Urothelium cell line (cell line): Measurements from ENCODE around the gene UBE2M.
A peak's percentile ranks its signal among the peaks of the same experiment; 100 is the strongest.
"Not testable (repeated sequence)": the region's sequence is repeated elsewhere in the genome, so short reads cannot be mapped to it uniquely, and the experiment has no call there.

Source experiments
- DNase-seq: peaks from one replicate; pipeline ENCODE4 v3.0.0; 2011; ENCODE audit warnings: low spot score, mixed read lengths
- FAIRE-seq: peaks from 2 replicates; lab custom pipeline; 2011; peaks lifted over from hg19 to GRCh38; lab: Jason Lieb, UNC

UBE2M gene

DNA sequence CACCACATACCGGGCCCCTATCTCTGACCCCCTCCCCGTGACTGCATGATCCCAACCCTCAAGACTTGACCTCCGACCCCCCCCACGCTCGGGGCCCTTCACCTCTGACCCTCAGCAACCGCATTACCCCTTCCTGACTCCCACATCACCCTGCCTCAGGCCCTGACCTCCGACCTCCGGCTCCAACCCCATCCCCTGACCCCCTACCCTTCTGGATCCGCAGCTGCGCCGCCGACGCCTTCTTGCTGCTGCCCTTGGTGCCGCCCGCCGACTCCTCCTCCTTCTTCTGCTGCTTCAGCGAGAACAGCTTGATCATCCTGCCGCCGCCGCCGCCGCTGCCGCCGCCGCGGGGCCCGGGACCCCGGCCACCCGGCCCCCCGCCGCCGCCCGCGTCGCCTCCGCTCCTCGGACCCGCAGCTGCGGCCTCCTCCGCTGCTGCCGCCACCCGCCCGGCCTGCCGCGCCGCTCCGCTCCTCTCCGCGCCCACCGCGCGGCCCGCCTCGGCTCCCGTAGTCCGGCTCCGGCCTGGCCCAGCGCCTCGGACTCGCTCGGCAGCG lies at the start of gene UBE2M:
TSS of gene UBE2M (minus strand) at position 546 of the 557 bp plus-strand sequence. CDS start at position 316, 230 bp downstream.
- DNase-seq, result no peak
- no peak for FAIRE-seq

DNA sequence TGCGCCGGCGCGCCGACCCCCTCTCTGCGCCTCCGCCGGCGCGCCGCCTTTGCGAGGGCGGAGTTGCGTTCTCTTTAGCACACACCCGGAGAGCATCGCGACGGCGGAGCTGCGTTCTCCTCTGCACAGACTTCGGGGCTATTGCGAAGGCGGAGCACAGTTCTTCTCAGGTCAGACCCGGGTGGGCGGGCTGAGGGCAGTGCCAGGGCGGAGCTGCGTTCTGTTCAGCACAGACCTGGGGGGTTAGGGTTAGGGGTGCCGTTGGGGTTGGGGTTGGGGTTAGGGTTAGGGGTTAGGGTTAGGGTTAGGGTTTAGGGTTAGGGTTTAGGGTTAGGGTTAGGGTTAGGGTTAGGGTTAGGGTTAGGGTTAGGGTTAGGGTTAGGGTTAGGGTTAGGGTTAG lies 48.8 kb upstream of the UBE2M start:
- not testable (repeated sequence) for FAIRE-seq, DNase-seq

DNA sequence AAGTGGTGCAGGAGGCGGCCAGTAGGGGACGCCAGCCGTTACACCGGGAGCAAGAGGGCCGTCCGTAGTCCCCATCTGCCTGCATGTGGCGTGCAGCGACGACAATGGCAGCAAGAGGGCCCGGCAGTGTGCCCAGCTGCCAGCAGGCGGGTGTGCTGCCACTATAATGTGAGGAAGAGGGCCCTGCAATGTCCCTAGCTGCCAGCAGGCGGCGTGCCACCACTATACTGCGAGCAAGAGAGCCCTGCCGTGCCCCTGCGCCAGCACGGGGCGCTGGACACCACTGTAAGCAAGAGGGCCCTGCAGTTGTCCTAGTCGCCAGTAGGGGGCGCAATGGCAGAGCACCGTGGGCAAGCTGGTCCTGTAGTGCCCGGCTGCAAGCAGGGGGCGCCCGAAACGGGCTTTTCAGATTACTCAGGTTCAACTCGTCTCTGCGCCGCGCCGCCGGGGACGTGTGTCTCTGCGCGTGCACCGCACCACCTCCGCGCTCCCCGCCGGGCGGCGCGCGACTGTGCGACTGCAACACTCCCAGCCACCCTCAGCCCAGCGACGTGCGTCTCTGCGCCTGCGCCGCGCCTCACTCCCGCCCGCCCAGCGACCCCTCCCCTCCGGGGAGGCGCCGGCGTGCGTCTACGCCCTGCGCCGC lies 48.0 kb upstream of the UBE2M start:
- not testable (repeated sequence) for DNase-seq

DNA sequence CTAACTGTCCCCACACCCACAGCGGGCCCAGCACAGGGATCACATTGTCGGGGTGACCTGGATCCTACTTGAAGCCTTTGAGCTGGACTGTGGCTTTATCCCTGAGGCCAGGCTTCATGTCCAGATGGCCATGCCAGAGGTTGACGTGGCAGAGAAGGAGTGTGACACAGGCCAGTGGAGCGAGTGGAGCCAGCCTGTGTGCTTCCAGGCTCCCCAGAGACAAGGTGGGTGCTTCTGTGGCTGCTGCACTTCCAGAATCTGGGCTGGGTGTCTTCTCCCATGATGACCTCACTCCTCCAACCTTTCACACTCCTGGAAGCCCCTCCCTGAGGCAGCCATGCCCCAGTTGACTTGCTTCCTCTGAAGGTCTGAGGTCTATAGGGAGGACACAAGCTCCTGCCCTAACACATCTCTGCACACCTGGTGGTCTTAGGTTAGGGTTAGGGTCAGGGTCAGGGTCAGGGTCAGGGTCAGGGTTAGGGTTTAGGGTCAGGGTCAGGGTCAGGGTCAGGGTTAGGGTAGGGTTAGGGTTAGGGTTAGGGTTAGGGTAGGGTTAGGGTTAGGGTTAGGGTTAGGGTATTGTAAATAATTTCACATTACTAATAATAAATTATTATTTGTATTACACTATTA lies 27.8 kb upstream of the UBE2M start:
- FAIRE-seq (no peak), DNase-seq (no peak)

More for the DNA sequence above, 48.0 kb upstream of the UBE2M start:
- not testable (repeated sequence) for FAIRE-seq

DNA sequence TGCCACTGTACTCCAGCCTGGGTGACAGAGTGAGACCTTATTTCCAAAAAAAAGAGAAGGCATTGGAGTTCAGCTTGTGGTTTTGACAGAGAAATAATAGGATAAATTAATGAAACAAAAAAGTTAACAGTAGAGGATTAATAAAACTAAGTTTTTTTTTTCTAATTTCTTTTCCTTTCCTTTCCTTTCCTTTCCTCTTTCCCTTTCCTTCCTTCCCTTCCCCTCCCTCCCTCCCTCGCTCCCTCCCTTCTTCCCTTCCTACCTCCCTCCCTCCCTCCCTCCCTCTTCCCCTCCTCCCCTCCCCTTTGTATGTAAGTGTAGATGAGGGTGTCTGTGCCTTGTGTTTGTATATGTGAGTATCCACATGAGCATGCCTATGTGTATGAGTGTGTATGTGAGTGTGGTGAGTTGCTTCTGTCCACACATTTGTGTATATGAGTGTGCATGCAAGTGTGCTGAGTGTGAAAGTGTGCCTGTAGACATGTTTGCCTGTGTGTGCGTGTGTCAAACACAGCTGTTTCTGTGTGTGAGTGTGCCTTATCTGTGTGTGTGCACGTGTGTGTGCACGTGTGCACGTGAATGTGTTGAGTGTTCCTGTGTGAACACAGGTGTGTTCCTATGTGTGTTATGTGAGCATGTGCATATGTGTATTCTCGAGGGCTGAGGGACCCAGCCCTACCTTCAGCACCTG lies 27.2 kb upstream of the UBE2M start:
- FAIRE-seq, result no peak
- no peak for DNase-seq

DNA sequence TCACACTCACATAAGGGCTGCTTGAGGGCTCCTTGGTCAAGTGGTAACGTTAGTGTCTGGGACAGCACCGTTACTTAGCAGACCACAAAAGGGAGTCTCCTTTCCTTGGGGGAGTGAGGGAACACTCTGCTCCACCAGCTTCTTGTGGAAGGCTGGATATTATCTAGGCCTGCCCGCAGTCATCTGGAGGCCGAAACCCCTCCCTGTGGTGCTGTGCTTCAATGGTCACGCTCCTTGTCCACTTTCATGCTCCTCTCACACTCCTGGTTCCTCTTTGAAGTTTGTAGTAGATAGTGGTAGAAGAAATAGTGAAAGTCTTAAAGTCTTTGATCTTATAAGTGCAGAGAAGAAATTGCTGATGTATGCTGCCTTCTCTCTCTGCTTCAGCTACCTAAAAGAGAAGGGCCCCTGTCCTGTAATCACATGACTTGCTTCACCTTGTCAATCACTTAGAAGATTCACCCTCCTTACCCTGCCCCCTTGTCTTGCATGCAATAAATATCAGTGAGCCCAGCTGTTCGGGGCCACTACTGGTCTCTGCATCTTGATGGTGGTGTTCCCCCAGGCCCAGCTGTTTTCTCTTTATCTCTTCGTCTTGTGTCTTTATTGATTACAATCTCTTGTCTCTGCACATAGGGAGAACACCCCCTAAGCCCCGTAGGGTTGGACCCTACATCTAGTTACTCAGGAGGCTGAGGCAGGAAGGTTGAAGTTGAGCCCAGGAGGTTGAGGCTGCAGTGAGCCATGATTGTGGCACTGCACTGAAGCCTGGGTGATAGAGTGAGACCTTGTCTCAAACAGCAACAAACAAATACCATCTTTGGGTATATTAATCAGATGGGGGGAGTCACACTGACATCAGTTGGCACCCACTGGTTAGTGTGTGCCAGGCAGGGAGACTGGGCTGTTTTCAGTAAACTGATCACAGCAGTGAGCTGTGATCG lies 26.4 kb upstream of the UBE2M start:
- no peak for FAIRE-seq
- no peak for DNase-seq

DNA sequence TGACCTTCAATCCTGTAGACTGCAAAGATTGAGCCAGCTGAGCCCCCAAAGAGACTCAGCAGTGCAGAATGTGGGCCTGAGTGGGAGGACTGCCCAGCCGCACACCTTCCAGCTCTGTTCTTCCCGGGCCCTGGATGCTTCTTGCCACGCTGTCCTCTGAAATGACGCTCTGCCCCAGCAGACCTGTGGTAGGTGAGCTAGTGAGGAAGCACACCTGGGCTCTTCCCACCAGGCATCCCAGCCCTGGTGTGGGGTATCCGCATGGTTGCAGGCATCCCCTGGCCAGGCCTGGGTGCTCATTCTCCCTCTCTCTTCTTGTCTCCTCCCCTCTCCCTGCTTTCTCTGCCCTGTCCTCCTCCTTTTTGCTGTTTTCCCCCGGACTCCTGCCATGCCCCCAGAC lies 24.6 kb upstream of the UBE2M start:
- DNase-seq (no peak), FAIRE-seq (no peak)

DNA sequence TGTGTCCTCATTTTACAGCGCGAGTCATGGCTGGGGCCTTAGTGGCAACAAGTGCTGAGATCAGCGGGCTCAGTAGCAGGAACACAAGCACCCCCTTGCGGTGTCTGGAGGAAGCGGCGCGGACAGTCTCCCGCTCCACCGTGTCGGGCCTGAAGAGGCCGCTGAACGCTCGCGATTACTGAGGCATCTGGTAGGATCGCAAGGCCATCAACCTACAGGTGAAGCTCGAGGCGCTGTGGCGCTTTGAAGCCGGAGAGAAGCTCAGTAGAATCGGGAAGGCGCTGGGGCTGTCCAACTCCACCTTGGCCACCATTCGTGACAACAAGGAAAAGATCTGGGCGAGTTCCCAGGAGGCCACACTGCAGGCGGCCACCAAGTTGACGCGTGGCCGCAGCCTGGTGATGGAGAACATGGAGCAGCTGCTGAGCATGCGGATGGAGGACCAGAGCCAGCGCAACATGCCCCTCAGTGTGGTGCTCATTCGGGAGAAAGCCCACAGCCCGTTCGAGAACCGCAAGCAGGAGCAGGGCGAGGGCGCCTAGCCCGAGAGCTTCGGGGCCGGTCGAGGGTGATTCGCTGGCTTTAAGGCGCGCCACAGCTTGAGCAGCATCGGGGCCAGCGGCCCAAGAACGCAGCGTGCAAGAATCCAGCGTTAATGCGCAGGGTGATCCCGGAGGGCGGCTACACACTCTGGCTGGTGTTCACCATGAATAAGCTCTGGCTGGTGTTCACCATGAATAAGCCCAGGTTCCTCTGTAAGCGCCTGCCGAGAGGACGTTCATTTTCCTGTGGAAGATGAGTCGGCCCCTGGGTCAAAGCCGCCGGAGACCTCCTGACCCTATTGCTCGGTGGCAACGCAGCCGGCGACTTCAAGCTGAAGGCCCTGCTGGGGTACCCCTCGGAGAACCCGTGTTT lies 23.1 kb upstream of the UBE2M start:
- DNase-seq (peak; percentile 6), FAIRE-seq (no peak)

DNA sequence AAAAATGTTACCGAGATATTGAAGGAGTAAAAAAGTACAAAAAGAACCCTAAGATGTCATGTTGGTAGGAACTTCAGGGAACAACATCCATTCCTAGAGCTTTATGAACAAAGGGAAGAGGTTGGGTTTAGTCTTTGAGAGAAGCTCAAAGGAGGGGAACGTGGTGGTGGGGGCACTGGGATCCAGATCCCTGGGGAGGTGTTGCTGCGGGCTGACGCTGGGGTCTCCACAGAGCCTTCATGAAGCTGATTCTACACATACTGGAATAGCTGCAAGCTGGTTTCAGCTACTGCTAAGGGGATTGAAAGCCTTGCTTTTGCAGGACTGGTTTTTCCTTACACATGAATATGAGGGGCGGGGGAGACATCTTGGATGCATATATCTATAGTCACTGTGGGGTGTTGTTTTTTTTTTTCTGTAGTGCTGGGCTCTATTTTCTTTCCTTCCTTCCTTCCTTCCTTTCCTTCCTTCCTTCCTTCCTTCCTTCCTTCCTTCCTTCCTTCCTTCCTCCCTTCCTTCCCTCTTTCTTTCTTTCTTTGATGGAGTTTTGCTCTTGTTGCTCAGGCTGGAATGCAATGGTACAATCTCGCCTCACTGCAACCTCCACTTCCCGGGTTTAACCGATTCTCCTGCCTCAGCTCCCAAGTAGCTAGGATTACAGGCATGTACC lies 21.2 kb upstream of the UBE2M start:
- no peak for DNase-seq
- no peak for FAIRE-seq

DNA sequence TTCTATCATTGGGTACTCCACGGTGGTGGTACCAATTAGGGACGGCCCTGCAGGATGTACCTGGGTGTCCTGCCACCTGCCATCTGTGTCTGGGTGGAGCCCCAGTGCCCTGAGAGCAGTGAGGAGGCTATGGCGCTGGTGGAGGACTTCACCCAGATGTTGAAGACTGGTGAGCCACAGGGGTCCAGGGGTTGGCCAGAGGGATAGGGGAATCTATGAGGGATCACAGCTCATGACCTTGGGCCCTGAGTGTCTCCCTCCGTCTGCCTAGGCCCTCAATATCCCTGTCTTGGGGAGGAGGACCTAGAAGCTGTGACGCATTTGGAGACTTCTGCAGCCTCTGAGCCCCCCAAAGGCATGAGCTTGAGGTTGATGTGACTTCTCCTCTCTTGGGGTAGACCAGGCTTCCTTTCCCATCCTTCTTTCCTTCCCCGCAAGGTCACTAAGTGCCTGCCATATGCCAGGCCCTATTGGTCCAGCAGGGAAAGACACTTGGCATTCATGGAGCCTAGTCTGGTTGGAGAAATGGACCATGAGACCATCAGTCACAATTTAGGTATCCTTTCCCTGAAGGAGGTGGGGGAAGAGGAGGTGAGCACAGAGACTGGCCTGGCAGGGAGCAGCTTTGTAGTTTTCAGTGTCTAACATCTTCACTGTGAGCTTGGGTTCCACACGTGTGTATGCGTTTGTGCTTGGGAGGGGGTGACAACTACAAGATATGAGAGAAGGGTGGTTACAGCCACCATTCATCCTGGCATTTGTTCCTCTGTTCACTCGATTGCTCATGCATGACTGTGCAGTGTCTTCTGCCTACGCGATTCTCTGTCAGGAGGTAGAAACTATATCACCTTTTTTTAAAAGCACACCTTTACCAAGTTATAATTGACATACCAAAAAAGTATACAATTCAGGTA lies 19.9 kb upstream of the UBE2M start:
- no peak for FAIRE-seq
- no peak for DNase-seq

DNA sequence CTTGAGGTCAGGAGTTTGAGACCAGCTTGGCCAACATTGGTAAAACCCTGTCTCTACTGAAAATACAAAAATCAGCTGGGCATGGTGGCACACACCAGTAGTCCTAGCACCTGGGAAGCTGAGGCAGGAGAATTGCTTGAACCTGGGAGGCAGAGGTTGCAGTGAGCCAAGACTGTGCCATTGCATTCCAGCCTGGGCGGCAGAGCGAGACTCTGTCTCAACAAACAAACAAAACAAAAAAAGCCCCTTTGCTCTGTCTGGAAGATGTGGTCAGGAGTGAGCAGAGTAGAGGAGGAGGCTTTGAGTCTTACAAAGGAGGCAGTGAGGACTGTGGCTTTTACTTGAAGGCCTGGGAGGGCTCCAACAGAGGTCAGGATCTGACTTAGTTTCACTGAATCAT lies 19.2 kb upstream of the UBE2M start:
- not testable (repeated sequence) for DNase-seq, FAIRE-seq

DNA sequence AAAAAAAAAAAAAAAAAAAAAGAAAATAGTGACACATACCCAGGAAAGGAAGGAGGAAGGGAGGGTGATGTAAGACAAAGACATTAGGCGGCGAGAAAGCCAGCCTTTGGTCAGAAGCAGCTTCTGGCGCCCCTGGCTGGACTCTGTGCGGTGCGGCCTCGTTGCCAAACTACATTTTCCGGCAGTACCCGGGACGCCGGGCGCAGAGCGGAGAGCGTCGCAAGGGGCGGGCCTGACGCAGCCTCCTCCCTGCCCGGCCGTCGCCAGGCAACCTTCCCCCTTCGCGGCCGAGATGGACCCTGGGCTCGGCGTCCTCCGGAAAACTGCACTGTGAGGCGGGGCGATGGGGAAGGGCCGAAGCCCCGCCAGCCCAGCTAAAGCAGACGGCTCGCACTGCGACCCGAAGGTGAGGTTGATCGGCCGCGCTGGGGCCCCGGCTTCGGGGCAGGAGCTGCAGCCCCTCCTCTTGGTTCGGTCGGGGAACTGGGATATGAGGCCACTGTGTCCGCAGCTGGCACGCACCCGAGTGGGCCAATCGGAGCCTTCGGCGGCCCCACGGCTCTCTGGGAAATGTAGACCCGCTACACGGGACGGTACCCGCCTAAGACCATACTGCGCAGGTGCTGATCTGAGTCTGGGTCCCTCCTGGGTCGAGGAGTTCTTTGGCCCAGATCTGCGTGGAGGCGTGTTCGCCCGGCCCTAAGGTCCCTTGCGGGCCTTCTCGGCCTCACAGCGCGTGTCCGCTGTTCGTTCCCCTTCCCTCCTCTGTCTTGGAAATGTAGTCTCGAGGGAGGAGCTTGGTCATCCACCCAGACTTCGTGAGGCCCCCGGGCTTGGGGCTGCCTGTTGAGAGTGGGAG lies 17.0 kb upstream of the UBE2M start:
- FAIRE-seq (no peak), DNase-seq (peak; percentile 79)

DNA sequence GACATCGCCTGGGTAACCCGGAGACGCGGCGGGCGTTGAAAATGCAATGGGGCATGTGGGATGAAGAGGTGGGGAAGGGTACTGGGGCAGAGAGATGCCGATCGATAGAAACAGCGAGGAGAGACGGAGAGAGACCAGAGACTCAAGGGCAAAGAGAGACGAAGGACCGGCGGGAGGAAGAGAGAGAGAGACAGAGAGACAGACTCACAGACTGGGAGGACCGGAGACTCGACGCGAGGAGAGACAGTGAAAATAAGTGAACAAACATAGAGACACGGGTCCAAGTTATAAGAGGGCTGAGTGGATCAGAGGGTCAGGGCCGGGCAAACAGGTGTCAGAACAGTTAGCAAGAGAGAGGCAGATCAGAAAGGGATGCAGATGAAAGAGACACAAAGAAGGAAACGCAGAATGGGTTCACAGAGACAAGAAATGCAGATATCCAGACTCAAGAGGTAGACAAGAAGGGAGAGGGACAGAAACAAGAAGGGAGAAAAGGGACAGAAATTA lies 15.3 kb upstream of the UBE2M start:
- DNase-seq (no peak), FAIRE-seq (no peak)

DNA sequence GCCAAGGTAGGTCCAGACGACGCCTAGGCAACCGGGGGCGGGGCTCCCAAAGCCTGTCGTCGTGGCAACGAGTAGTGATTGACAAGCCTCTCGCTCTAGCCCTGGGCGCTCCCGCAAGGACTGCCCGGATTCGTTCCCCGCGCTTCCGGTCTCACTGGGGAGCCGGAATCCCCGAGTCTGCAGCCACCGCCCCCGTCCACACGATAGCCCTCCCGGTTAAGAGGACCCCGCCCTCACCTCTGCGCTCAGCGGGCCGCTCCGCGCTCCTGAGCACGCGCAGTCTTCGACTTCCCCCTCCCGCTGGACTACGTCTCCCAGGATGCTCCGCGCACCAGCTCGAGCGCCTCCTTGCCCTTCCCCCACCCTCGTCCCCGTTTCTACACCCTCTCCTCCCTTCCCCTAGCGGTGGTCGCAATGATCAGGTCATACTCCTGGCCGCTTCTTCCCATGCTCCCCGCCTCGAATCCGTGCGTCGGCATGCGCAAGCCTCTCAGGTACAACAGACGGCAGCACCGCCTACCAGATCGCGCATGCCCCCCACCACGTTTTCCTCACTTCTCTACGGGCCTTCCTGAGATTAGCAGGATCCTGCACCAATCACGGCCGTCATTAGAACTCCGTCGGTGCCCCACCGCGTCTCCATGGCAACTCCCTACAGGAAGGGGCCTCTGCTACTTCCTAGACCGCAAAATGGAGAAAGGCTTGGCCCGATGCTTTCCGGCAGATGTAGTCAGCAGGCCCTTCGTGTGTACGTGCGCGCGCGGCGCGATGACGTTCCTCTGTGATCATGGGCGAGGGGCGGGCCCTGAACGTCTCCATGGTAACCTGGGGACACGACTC lies 14.6 kb upstream of the UBE2M start, which contains the start of gene MZF1:
TSS of gene MZF1 (minus strand) at position 518 of the 840 bp plus-strand sequence. CDS start 1,946 bp downstream, outside the sequence.
- DNase-seq (peak; percentile 91), FAIRE-seq (no peak)

DNA sequence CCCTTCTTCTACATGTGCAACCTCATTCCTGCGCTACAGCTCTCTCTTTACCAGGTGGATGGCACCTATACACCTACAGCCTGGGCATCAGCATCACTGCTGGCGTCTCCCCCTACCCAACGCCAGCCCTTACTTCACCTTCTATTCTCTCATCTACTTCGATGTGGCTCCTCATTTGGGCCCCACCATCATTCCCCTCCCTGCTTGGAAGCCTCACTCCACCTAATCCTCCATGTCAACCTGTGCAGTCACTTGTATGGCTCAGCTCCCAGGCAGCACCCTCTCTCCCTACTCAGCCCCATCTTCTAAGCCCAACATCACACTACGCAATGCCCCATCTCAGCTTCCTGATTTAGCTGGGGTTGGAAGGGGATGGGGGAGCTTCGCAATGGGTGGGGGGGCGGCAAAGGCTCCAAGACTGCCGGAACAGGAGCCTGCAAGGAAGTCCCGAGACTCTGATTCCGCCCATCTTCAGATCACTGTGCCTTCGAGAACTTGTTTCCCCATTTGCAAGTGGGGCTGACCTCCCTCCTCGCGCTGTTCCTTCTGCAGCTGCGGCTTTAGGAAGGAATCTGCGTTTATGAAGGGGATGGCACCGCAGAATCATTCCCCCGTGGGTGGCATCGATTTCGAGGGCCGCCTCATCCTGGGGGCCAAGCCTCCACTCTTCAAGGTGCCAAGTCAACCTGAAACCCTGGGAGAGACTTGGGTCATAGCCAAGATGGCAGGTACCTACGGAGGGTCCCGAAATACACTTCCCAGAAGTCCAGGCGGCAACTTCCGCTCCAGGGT lies 13.8 kb upstream of the UBE2M start:
- DNase-seq, result no peak
- no peak for FAIRE-seq
